PFSK-1 (cell line): ENCODE data around the gene RAPGEF3.

Experiments used
- POLR2AphosphoS5 ChIP-seq: IDR thresholded peaks from 2 replicates; pipeline ENCODE4 v1.6.1; 2012; ENCODE audit warnings: low read depth, mild to moderate bottlenecking, control low read depth, low read length, moderate library complexity
- REST ChIP-seq, 2 experiments: IDR thresholded peaks; 2 replicates each; pipeline versions ENCODE4 v1.6.1 to v1.8.0; 2011 to 2012; ENCODE audit warnings: low read depth in 2 of 2, low read length in 2 of 2, control low read depth in 1 of 2, inconsistent platforms in 1 of 2, mild to moderate bottlenecking in 1 of 2, moderate library complexity in 1 of 2; ENCODE audit not compliant: insufficient read depth in 1 of 2

DNA sequence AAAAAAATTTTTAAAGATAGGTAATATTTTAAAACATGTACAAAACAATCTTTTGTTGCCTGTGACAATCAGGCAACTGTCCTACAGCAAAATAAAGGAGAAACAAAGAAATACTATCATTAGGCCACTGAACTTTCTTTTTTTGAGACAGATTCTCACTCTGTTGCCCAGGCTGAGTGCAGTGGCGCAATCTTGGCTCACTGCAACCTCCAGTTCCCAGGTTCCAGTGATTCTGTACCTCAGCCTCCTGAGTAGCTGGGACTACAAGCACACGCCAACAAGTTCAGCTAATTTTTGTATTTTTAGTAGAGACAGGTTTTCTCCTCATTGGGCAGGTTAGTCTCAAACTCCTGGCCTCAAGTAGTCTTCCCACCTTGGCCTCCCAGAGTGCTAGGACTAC, 69.5 kb downstream of the RAPGEF3 start:
- TF ChIP-seq REST (IDR thresholded peaks at IDR 0.05; ENCODE audit: insufficient read depth in 1 of 2, low read depth in 2 of 2, low read length in 2 of 2) (no peak), POLR2AphosphoS5 (no peak)
